HAP-1 (cell line): Measurements from ENCODE around the gene ZBED3.
"Not testable (repeated sequence)": the region's sequence is repeated elsewhere in the genome, so short reads cannot be mapped to it uniquely, and the experiment has no call there.

Experiments used
- DNase-seq, 2 experiments: peaks; one replicate each; pipeline ENCODE4 v3.0.0-alpha.2; 2016 to 2020; ENCODE audit warnings: low spot score in 2 of 2
- H3K27me3 ChIP-seq: fragments of 250-450 bp; sonication (Bioruptor Pico); 2 replicates; pipeline ENCODE4 v1.5.1; 2020; ENCODE audit warnings: low read depth, mild to moderate bottlenecking, moderate library complexity
- H3K36me3 ChIP-seq: fragments of 250-450 bp; sonication (Bioruptor Pico); replicated peaks from 2 replicates; pipeline ENCODE4 v1.5.1; 2020; ENCODE audit warnings: mild to moderate bottlenecking
- H3K4me1 ChIP-seq: fragments of 250-450 bp; sonication (Bioruptor Pico); 2 replicates; pipeline ENCODE4 v1.5.1; 2020; ENCODE audit warnings: mild to moderate bottlenecking
- H3K4me3 ChIP-seq: fragments of 250-450 bp; sonication (Bioruptor Pico); 2 replicates; pipeline ENCODE4 v1.5.1; 2020; ENCODE audit warnings: mild to moderate bottlenecking, moderate library complexity
- H3K9me3 ChIP-seq: fragments of 250-450 bp; sonication (Bioruptor Pico); 2 replicates; pipeline ENCODE4 v1.5.1; 2020; ENCODE audit warnings: mild to moderate bottlenecking, moderate library complexity
- in situ Hi-C: fragments of 300-500 bp; cut with MboI; formaldehyde crosslinking; loops from 3 replicates; pipeline ENCODE4 v1.14.3; 2020; ENCODE audit warnings: low sequenced_read_pairs, inconsistent platforms, mixed read lengths

Gene ZBED3

GRCh38 chr5:77101298-77101697 is 14.2 kb upstream of the ZBED3 start:
- DNase-seq, result no peak
- H3K27me3 ChIP-seq, result no peaks in the 10 kb centered on the region
- peaks cover 10% of the 10 kb centered on the region; the same call in 1 of the 2 replicates for H3K36me3 ChIP-seq
- no peak overlapping the region for H3K4me3 ChIP-seq
- no peaks in the 10 kb centered on the region for H3K9me3 ChIP-seq
- in situ Hi-C loops, result no loop called here
- no peaks in the 10 kb centered on the region for H3K4me1 ChIP-seq

GRCh38 chr5:77095189-77095588 is 8.1 kb upstream of the ZBED3 start:
- H3K27me3 ChIP-seq, result no peaks in the 10 kb centered on the region
- in situ Hi-C loops, result no loop called here
- H3K9me3 ChIP-seq, result no peaks in the 10 kb centered on the region
- DNase-seq, result no peak
- H3K36me3 ChIP-seq, result peaks cover 3% of the 10 kb centered on the region; the same call in 1 of the 2 replicates
- H3K4me1 ChIP-seq, result no peaks in the 10 kb centered on the region
- no peak overlapping the region for H3K4me3 ChIP-seq

DNA sequence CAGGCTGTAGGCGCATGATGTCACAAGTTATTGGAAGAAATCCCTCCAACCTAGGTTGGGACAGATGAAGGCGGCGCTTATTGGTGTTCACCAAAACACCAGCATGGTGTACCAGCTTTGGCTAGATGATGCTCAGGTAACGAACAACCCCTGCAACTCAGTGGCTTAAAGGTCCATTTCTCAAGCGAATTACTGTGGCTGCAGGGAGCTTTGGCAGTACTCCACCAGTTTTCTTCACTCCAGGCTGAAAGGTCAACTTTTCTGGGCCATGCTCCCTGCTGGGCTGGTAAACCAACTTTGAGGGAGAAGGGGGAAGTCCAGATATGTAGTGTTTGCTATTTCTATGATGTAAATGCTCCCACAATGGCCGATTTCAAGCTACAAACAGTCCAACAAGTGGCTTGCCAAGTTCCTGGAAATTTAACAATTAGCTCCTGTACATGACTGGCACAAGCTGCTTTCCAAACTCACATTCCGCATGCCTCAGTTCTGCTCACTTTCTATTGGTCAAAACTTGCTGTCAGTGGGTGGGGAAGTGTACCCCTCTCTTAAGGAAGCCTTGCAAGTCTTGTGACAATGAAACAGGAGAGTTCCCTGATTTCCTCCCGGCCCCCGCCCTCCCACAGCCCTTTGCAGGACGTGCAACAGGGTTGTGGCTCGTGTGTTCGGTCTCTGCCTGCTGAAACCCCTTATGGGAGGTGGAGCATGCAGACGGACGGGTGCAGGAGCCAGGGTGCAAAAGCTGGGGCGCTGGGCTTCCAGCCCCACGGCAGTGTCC is 588 bp upstream of the ZBED3 start:
- peak overlapping the region; percentile 48 for H3K4me3 ChIP-seq
- DNase-seq, result peak; percentile 3 to 17
- no peaks in the 10 kb centered on the region for H3K9me3 ChIP-seq
- peaks cover 17% of the 10 kb centered on the region for H3K4me1 ChIP-seq
- H3K36me3 ChIP-seq, result peaks cover 8% of the 10 kb centered on the region; the same call in 1 of the 2 replicates
- in situ Hi-C loops, result no loop called here
- H3K27me3 ChIP-seq, result no peaks in the 10 kb centered on the region

GRCh38 chr5:77086368-77086688 is 757 bp downstream of the ZBED3 start:
- Histone ChIP-seq H3K4me1 (peaks cover 17% of the 10 kb centered on the region), H3K36me3 (peaks cover 5% of the 10 kb centered on the region; the same call in 1 of the 2 replicates), H3K4me3 (peak overlapping the region; percentile 48), H3K27me3 (no peaks in the 10 kb centered on the region), H3K9me3 (no peaks in the 10 kb centered on the region)
- in situ Hi-C loops, result no loop called here
- DNase-seq, result peak in 1 of 2 experiments; percentile 81

GRCh38 chr5:77083088-77083487 is 4.0 kb downstream of the ZBED3 start:
- no peak overlapping the region for H3K4me3 ChIP-seq
- in situ Hi-C loops, result no loop called here

DNA sequence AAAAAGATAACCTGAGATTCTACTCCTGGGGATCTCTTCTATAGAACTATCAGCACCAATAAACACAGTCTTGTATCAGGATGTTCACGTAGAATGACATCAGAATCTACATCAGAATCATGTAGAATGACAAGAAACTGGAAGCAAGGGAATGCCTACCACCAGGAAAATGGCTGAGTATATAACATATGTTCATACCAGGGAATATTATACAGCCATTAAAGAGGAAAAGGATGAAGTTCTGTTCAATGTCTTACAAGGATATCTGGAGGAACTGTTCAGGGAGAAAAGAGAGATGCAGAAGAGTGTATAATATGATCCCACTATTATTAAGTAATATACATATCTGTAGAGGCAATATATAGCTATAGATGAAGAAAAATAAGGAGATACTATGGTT is 4.8 kb downstream of the ZBED3 start:
- Histone ChIP-seq H3K27me3 (no peaks in the 10 kb centered on the region), H3K4me3 (no peak overlapping the region), H3K9me3 (no peaks in the 10 kb centered on the region), H3K36me3 (no peaks in the 10 kb centered on the region; the same call in 1 of the 2 replicates), H3K4me1 (peaks cover 13% of the 10 kb centered on the region)
- DNase-seq, result no peak
- in situ Hi-C loops, result no loop called here

More at GRCh38 chr5:77083088-77083487, 4.0 kb downstream of the ZBED3 start:
- no peak for DNase-seq
- Histone ChIP-seq H3K9me3 (no peaks in the 10 kb centered on the region), H3K36me3 (no peaks in the 10 kb centered on the region; the same call in 1 of the 2 replicates), H3K27me3 (no peaks in the 10 kb centered on the region), H3K4me1 (peaks cover 17% of the 10 kb centered on the region)

GRCh38 chr5:77080905-77081304 is 6.2 kb downstream of the ZBED3 start:
- in situ Hi-C loops, result no loop called here
- no peaks in the 10 kb centered on the region; the same call in 1 of the 2 replicates for H3K36me3 ChIP-seq
- DNase-seq, result no peak
- H3K4me3 ChIP-seq, result no peak overlapping the region
- no peaks in the 10 kb centered on the region for H3K27me3 ChIP-seq
- peaks cover 8% of the 10 kb centered on the region for H3K4me1 ChIP-seq
- H3K9me3 ChIP-seq, result no peaks in the 10 kb centered on the region

GRCh38 chr5:77080479-77080878 is 6.6 kb downstream of the ZBED3 start:
- DNase-seq, H3K4me3 ChIP-seq, H3K9me3 ChIP-seq, H3K27me3 ChIP-seq, H3K4me1 ChIP-seq, in situ Hi-C loops, H3K36me3 ChIP-seq: not testable (repeated sequence)

- no peak for DNase-seq
- Histone ChIP-seq H3K4me1 (peaks cover 4% of the 10 kb centered on the region), H3K27me3 (no peaks in the 10 kb centered on the region), H3K4me3 (peak overlapping the region; percentile 24), H3K9me3 (no peaks in the 10 kb centered on the region), H3K36me3 (no peaks in the 10 kb centered on the region)
- in situ Hi-C loops, result no loop called here
Observed at GRCh38 chr5:77077829-77078176, 9.3 kb downstream of the ZBED3 start.

- DNase-seq, result peak; percentile 54 to 82
- in situ Hi-C loops, result no loop called here
- Histone ChIP-seq H3K4me3 (peak overlapping the region; percentile 24), H3K9me3 (no peaks in the 10 kb centered on the region), H3K36me3 (no peaks in the 10 kb centered on the region), H3K27me3 (no peaks in the 10 kb centered on the region), H3K4me1 (peaks cover 4% of the 10 kb centered on the region)
Observed at GRCh38 chr5:77076961-77077828, 9.9 kb downstream of the ZBED3 start.

GRCh38 chr5:77074745-77075144 is 12.3 kb downstream of the ZBED3 start:
- H3K36me3 ChIP-seq, result no peaks in the 10 kb centered on the region

GRCh38 chr5:77073667-77074066 is 13.4 kb downstream of the ZBED3 start:
- Histone ChIP-seq H3K27me3 (no peaks in the 10 kb centered on the region), H3K36me3 (no peaks in the 10 kb centered on the region), H3K4me1 (peaks cover 4% of the 10 kb centered on the region), H3K4me3 (no peak overlapping the region), H3K9me3 (no peaks in the 10 kb centered on the region)
- DNase-seq, result no peak
- in situ Hi-C loops, result no loop called here

More at GRCh38 chr5:77074745-77075144, 12.3 kb downstream of the ZBED3 start:
- H3K4me3 ChIP-seq, result no peak overlapping the region
- no peak for DNase-seq
- H3K4me1 ChIP-seq, result peaks cover 4% of the 10 kb centered on the region
- H3K27me3 ChIP-seq, result no peaks in the 10 kb centered on the region
- in situ Hi-C loops, result no loop called here
- H3K9me3 ChIP-seq, result no peaks in the 10 kb centered on the region

GRCh38 chr5:77066823-77067442 is 20.2 kb downstream of the ZBED3 start:
- Histone ChIP-seq H3K36me3 (peaks cover 11% of the 10 kb centered on the region), H3K4me3 (no peak overlapping the region), H3K27me3 (no peaks in the 10 kb centered on the region), H3K4me1 (peaks cover 3% of the 10 kb centered on the region), H3K9me3 (no peaks in the 10 kb centered on the region)
- no peak for DNase-seq
- in situ Hi-C loops, result no loop called here

DNA sequence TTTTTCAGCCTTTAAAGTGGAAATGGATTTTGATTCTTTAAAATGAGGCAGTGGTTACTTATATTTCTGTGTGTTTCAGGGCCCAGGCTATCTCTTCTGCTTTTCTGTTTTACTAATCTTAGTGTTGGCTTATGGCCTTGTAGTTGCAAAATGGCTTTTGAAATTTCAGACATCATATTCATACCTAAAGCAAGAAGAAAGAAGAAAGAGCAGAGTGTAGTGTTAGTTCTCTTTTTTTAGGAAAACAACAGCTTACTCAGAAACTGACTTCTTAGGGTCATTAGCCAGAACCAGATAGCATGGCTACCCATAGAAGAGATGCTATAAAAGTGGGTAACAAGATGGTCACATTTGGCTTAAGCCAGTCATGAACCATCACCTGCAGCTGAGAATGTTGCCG is 20.9 kb downstream of the ZBED3 start:
- in situ Hi-C loops, result no loop called here
- H3K9me3 ChIP-seq, result no peaks in the 10 kb centered on the region
- no peaks in the 10 kb centered on the region for H3K27me3 ChIP-seq
- peaks cover 18% of the 10 kb centered on the region for H3K36me3 ChIP-seq
- no peak for DNase-seq
- H3K4me1 ChIP-seq, result peaks cover 3% of the 10 kb centered on the region
- no peak overlapping the region for H3K4me3 ChIP-seq
